Sigmoid colon (tissue), 7 donors: ENCODE measurements around the gene ATF6. TPM values are rescaled to one million over a fixed set of nuclear protein-coding genes. Genes with fewer than 3 reads are reported as not detected.
"Not testable (repeated sequence)": the region's sequence is repeated elsewhere in the genome, so short reads cannot be mapped to it uniquely, and the experiment has no call there.

Experiments
- DNase-seq: peaks from one replicate; pipeline ENCODE4 v3.0.0-alpha.2; 2019
- H3K27ac ChIP-seq, 4 donors: fragments of 200-600 bp; sonication (generic); one replicate each; pipeline ENCODE4 v1.5.1; 2016 to 2019; ENCODE audit warnings: mild to moderate bottlenecking in 1 of 4
- H3K27me3 ChIP-seq, 3 donors: fragments of 200-600 bp; sonication (generic); one replicate each; pipeline ENCODE4 v1.5.1; 2019; ENCODE audit warnings: mild to moderate bottlenecking in 1 of 3
- H3K36me3 ChIP-seq, 4 donors: fragments of 200-600 bp; sonication (generic); one replicate each; pipeline ENCODE4 v1.5.1; 2016 to 2019
- H3K4me1 ChIP-seq, 4 donors: fragments of 200-600 bp; sonication (generic); one replicate each; pipeline ENCODE4 v1.5.1; 2017 to 2019
- H3K4me3 ChIP-seq, 4 donors: fragments of 200-600 bp; sonication (generic); one replicate each; pipeline ENCODE4 v1.5.1; 2017 to 2019; ENCODE audit warnings: mild to moderate bottlenecking in 2 of 4, moderate library complexity in 1 of 4
- H3K9me3 ChIP-seq, 4 donors: fragments of 200-600 bp in 3 of 4; sonication (generic) in 3 of 4; one replicate each; pipeline versions ENCODE4 v1.5.1 to v1.6.1; 2013 to 2019
- CTCF ChIP-seq, 4 experiments: fragments of 450-650 bp in 3 of 4; fragments of 200-600 bp in 1 of 4; IDR thresholded peaks; one replicate each; pipeline ENCODE4 v1.5.1; 2016 to 2019; ENCODE audit warnings: antibody characterized with exemption in 4 of 4, mild to moderate bottlenecking in 3 of 4, moderate library complexity in 2 of 4
- EP300 ChIP-seq, 4 donors: sonication (generic); formaldehyde crosslinking; IDR thresholded peaks; one replicate each; pipeline ENCODE4 v1.6.1; 2017; ENCODE audit warnings: antibody characterized with exemption in 4 of 4
- POLR2A ChIP-seq, 2 donors: fragments of 450-650 bp; IDR thresholded peaks; one replicate each; pipeline ENCODE4 v1.6.1; 2016; ENCODE audit warnings: antibody characterized with exemption in 2 of 2, mild to moderate bottlenecking in 2 of 2, moderate library complexity in 2 of 2
- POLR2AphosphoS5 ChIP-seq, 4 donors: sonication (generic); formaldehyde crosslinking; IDR thresholded peaks; one replicate each; pipeline ENCODE4 v1.6.1; 2017; ENCODE audit warnings: antibody characterized with exemption in 4 of 4
- WGBS, 2 donors: extraction: QIAGEN DNeasy Blood & Tissue Kit; methylation state at CpG; one replicate each; pipeline ENCODE4 v1.1.7; 2013; 5-methylcytosine and 5-hydroxymethylcytosine counted together
- intact Hi-C: fragments of 100-400 bp; cut with DNase I; formaldehyde crosslinking; loops from one replicate; pipeline ENCODE4 v1.15.1; 2023
- polyA plus RNA-seq, 3 donors: library from polyadenylated mRNA; stranded (reverse); fragments of 200-250 nt; gene quantifications; one replicate each; pipeline ENCODE4 v1.2.3, GENCODE V29; 2013
- total RNA-seq, 4 donors: library from RNA; depleted of rRNA; stranded (reverse); fragments of >200 nt; gene quantifications; one replicate each; pipeline ENCODE4 v1.1.0, GENCODE V29; 2016
- donor health status: healthy with polysubstance abuse.
- donor health status: Bipolar disorder and iron deficiency.
- donor health status: healthy.

Gene ATF6
- total and polyA plus RNA-seq, 7 donors, result 2.3 to 28.1 (median 26.3) TPM

GRCh38 chr1:161720956-161721737 lies 45.0 kb upstream of the ATF6 start, which contains the start of gene FCRLB:
TSS of gene FCRLB (plus strand) at chr1:161721544. CDS start at chr1:161722673, 1,129 bp downstream.
- no peak within 1 kb of the TSS for H3K4me3 ChIP-seq
- DNase-seq, result no peak
- H3K36me3 ChIP-seq, result no peaks in the 10 kb centered on the region
- intact Hi-C loops, result no loop called here
- peaks cover 0 to 9% (median 3%) of the 10 kb centered on the region in 3 donors for H3K27me3 ChIP-seq
- no peak for TF ChIP-seq POLR2AphosphoS5 (IDR thresholded peaks at IDR 0.05)
- TF ChIP-seq EP300 (IDR thresholded peaks at IDR 0.05), result no peak
- no peak for TF ChIP-seq CTCF (IDR thresholded peaks at IDR 0.05)
- TF ChIP-seq POLR2A (IDR thresholded peaks at IDR 0.05), result no peak
- no peak within 1 kb of the TSS for H3K27ac ChIP-seq
- peaks cover 0 to 11% (median 9%) of the 10 kb centered on the region in 4 donors for H3K4me1 ChIP-seq
- no peaks in the 10 kb centered on the region for H3K9me3 ChIP-seq
- 38 to 56% methylated on average over 4 of the region's 4 CpGs for WGBS, 2 donors

- intact Hi-C loops, result no loop called here
- TF ChIP-seq POLR2AphosphoS5 (IDR thresholded peaks at IDR 0.05) (no peak), CTCF (IDR thresholded peaks at IDR 0.05) (no peak), EP300 (IDR thresholded peaks at IDR 0.05) (no peak), POLR2A (IDR thresholded peaks at IDR 0.05) (no peak)
- no peak overlapping the region for H3K4me3 ChIP-seq
- H3K4me1 ChIP-seq, result peaks cover 0 to 13% (median 9%) of the 10 kb centered on the region in 4 donors
- H3K27me3 ChIP-seq, result peaks cover 0 to 6% (median 0%) of the 10 kb centered on the region in 3 donors
- H3K36me3 ChIP-seq, result no peaks in the 10 kb centered on the region
- H3K9me3 ChIP-seq, result no peaks in the 10 kb centered on the region
- WGBS, 2 donors, result 62 to 66% methylated on average over 8 of the region's 8 CpGs
- no peak overlapping the region for H3K27ac ChIP-seq
- DNase-seq, result no peak
Measured at GRCh38 chr1:161721738-161722343, 44.3 kb upstream of the ATF6 start.

GRCh38 chr1:161722406-161722805 lies 43.7 kb upstream of the ATF6 start:
- intact Hi-C loops, result no loop called here
- Histone ChIP-seq H3K27ac (no peak overlapping the region), H3K36me3 (no peaks in the 10 kb centered on the region), H3K9me3 (no peaks in the 10 kb centered on the region), H3K27me3 (peaks cover 0 to 6% (median 0%) of the 10 kb centered on the region in 3 donors), H3K4me1 (peaks cover 0 to 15% (median 11%) of the 10 kb centered on the region in 4 donors), H3K4me3 (no peak overlapping the region)
- no peak for DNase-seq
- WGBS, 2 donors, result 98% methylated on average over 1 of the region's 1 CpG
- TF ChIP-seq EP300 (IDR thresholded peaks at IDR 0.05) (no peak), POLR2A (IDR thresholded peaks at IDR 0.05) (no peak), CTCF (IDR thresholded peaks at IDR 0.05) (no peak), POLR2AphosphoS5 (IDR thresholded peaks at IDR 0.05) (no peak)

- peaks cover 0 to 3% (median 0%) of the 10 kb centered on the region in 3 donors for H3K27me3 ChIP-seq
Measured at GRCh38 chr1:161723459-161724141, 42.5 kb upstream of the ATF6 start.

GRCh38 chr1:161725258-161725907 lies 40.7 kb upstream of the ATF6 start:
- H3K27me3 ChIP-seq, DNase-seq, intact Hi-C loops, H3K9me3 ChIP-seq, H3K36me3 ChIP-seq: not testable (repeated sequence)
- H3K4me3 ChIP-seq, result peak overlapping the region; percentile 54 to 91 (median 78)
- peak overlapping the region; percentile 78 to 88 (median 80) for H3K27ac ChIP-seq
- 50 to 53% methylated on average over 22 of the region's 22 CpGs for WGBS, 2 donors
- H3K4me1 ChIP-seq, result peaks cover 0 to 17% (median 13%) of the 10 kb centered on the region in 4 donors

More at GRCh38 chr1:161723459-161724141, 42.5 kb upstream of the ATF6 start:
- Histone ChIP-seq H3K27ac (no peak overlapping the region), H3K4me3 (no peak overlapping the region), H3K36me3 (no peaks in the 10 kb centered on the region), H3K4me1 (peaks cover 0 to 17% (median 13%) of the 10 kb centered on the region in 4 donors), H3K9me3 (no peaks in the 10 kb centered on the region)
- intact Hi-C loops, result no loop called here
- TF ChIP-seq POLR2A (IDR thresholded peaks at IDR 0.05) (no peak), EP300 (IDR thresholded peaks at IDR 0.05) (no peak)
- WGBS, 2 donors, result 72 to 82% methylated on average over 8 of the region's 8 CpGs
- DNase-seq, result no peak
